HPDE6-E6E7 (cell line): Measurements from ENCODE around the gene SENP1.
"Not testable (repeated sequence)": the region's sequence is repeated elsewhere in the genome, so short reads cannot be mapped to it uniquely, and the experiment has no call there.

Source experiments
- DNase-seq: peaks from one replicate; pipeline ENCODE4 v3.0.0; 2011; ENCODE audit warnings: missing footprints; ENCODE audit errors: extremely low spot score

Gene SENP1

GRCh38 chr12:48105867-48106680, at the start of gene SENP1:
Gene SENP1, minus strand, starts transcription at chr12:48106079. Its CDS starts 4,607 bp downstream, at chr12:48101472.
- peak; percentile 67 for DNase-seq

GRCh38 chr12:48151103-48151771, 45.4 kb upstream of the SENP1 start:
- DNase-seq: no peak

- no peak for DNase-seq
These were observed 40.1 kb upstream of the SENP1 start for GRCh38 chr12:48145981-48146380.

GRCh38 chr12:48143898-48144297, 38.0 kb upstream of the SENP1 start:
- DNase-seq: no peak

- no peak for DNase-seq
These were observed 37.2 kb upstream of the SENP1 start for GRCh38 chr12:48142818-48143674.

- DNase-seq: no peak
These were observed 29.1 kb upstream of the SENP1 start for GRCh38 chr12:48135027-48135426.

GRCh38 chr12:48132826-48133225, 26.9 kb upstream of the SENP1 start:
- no peak for DNase-seq

GRCh38 chr12:48131517-48131916, 25.6 kb upstream of the SENP1 start:
- DNase-seq: no peak

GRCh38 chr12:48129376-48129775, 23.5 kb upstream of the SENP1 start:
- DNase-seq: no peak

- no peak for DNase-seq
These were observed 22.9 kb upstream of the SENP1 start for GRCh38 chr12:48128800-48129199.

GRCh38 chr12:48126953-48127630, 21.2 kb upstream of the SENP1 start:
- no peak for DNase-seq

- no peak for DNase-seq
These were observed 20.1 kb upstream of the SENP1 start for GRCh38 chr12:48125985-48126384.

GRCh38 chr12:48125542-48125941, 19.7 kb upstream of the SENP1 start:
- DNase-seq: not testable (repeated sequence)

GRCh38 chr12:48123169-48123568, 17.3 kb upstream of the SENP1 start:
- no peak for DNase-seq

- no peak for DNase-seq
These were observed 16.4 kb upstream of the SENP1 start for GRCh38 chr12:48122065-48122834.

- DNase-seq: no peak
These were observed 15.6 kb upstream of the SENP1 start for GRCh38 chr12:48121522-48121921.

GRCh38 chr12:48119834-48120195, 13.9 kb upstream of the SENP1 start:
- no peak for DNase-seq

GRCh38 chr12:48119078-48119833, 13.4 kb upstream of the SENP1 start, which contains the start of gene PFKM:
Gene PFKM, plus strand, starts transcription at chr12:48119364. Its CDS starts 3,411 bp downstream, at chr12:48122775.
- DNase-seq: peak; percentile 87

GRCh38 chr12:48118284-48118871, 12.5 kb upstream of the SENP1 start:
- DNase-seq: no peak

GRCh38 chr12:48115957-48116356, 10.1 kb upstream of the SENP1 start:
- no peak for DNase-seq
